Neural crest cell (in vitro differentiated cells): ENCODE measurements around the gene CREB5. TPM values are rescaled to one million over a fixed set of nuclear protein-coding genes. Genes with fewer than 3 reads are reported as not detected.

Experiments used
- DNase-seq: peaks from one replicate; pipeline ENCODE4 v3.0.0; 2021; ENCODE audit warnings: low read depth, mixed read lengths, low spot score
- H3K27ac Mint-ChIP-seq: one replicate; pipeline ENCODE4 v1.8.0; 2021; ENCODE audit warnings: mild to moderate bottlenecking, mixed read lengths; ENCODE audit not compliant: unreplicated experiment
- H3K27me3 Mint-ChIP-seq: 2 replicates; pipeline ENCODE4 v1.8.0; 2021; ENCODE audit warnings: low read depth, mild to moderate bottlenecking, mixed read lengths
- H3K36me3 Mint-ChIP-seq: 2 replicates; pipeline ENCODE4 v1.8.0; 2021; ENCODE audit warnings: low read depth, mild to moderate bottlenecking, mixed read lengths
- H3K4me1 Mint-ChIP-seq: 2 replicates; pipeline ENCODE4 v1.8.0; 2021; ENCODE audit warnings: mixed read lengths
- H3K4me3 Mint-ChIP-seq: one replicate; pipeline ENCODE4 v1.8.0; 2021; ENCODE audit warnings: mild to moderate bottlenecking, mixed read lengths
- H3K9me3 Mint-ChIP-seq: 2 replicates; pipeline ENCODE4 v1.8.0; 2021; ENCODE audit warnings: mixed read lengths
- CTCF ChIP-seq: fragments of 200-600 bp; sonication (generic); conservative IDR thresholded peaks from 2 replicates; pipeline ENCODE4 v1.5.0; 2021; ENCODE audit warnings: antibody characterized with exemption, mild to moderate bottlenecking
- total RNA-seq: library from RNA; stranded (reverse); gene quantifications from 2 replicates; pipeline ENCODE4 v1.2.1, GENCODE V29; 2021

The CREB5 gene
- total RNA-seq, 1 donor from 2014 or later = 8.3 TPM

- TF ChIP-seq CTCF = no peak
- no peaks in the 10 kb centered on the region for H3K27me3 Mint-ChIP-seq
- no peaks in the 10 kb centered on the region for H3K36me3 Mint-ChIP-seq
- no peak for DNase-seq
- no peaks in the 10 kb centered on the region for H3K4me1 Mint-ChIP-seq
- H3K27ac Mint-ChIP-seq = no peak overlapping the region
- no peaks in the 10 kb centered on the region for H3K9me3 Mint-ChIP-seq
- no peak overlapping the region for H3K4me3 Mint-ChIP-seq
Measured at GRCh38 chr7:28874001-28874400, 461.7 kb downstream of the CREB5 start.

Other genes starting within 250 kb of the CREB5 start
- 3.1 and 3.6 TPM in 2 replicates for gene JAZF1, start 231.7 kb upstream of the CREB5 start, total RNA-seq